GM23338 (cell line): ENCODE measurements around the gene STRN3. TPM values are rescaled to one million over a fixed set of nuclear protein-coding genes. Genes with fewer than 3 reads are reported as not detected.

Experiments used
- ATAC-seq: fragments of 200-7000 bp; cut with Tn5 transposase; 3 replicates; pipeline ENCODE4 v1.9.1; 2020
- DNase-seq: peaks from one replicate; pipeline ENCODE4 v3.0.0-alpha.2; 2015; ENCODE audit warnings: low spot score
- H2AFZ ChIP-seq: fragments of 200-600 bp; sonication (generic); 2 replicates; pipeline ENCODE4 v1.8.0; 2016; ENCODE audit warnings: antibody characterized with exemption, mild to moderate bottlenecking, moderate library complexity
- H3F3A ChIP-seq: fragments of 200-600 bp; sonication (generic); replicated peaks from 2 replicates; pipeline ENCODE4 v1.8.0; 2017; ENCODE audit warnings: antibody characterized with exemption, mixed run types, low read depth
- H3K27ac ChIP-seq: fragments of 200-600 bp; sonication (generic); 2 replicates; pipeline ENCODE4 v1.6.1; 2016; ENCODE audit warnings: low read depth
- H3K27me3 ChIP-seq: fragments of 200-600 bp; sonication (generic); 2 replicates; pipeline ENCODE4 v1.8.0; 2016; ENCODE audit warnings: mild to moderate bottlenecking, mixed run types, moderate library complexity; ENCODE audit not compliant: insufficient read depth
- H3K36me3 ChIP-seq: fragments of 200-600 bp; sonication (generic); 2 replicates; pipeline ENCODE4 v1.8.0; 2016; ENCODE audit warnings: mild to moderate bottlenecking; ENCODE audit not compliant: insufficient read depth
- H3K4me1 ChIP-seq: fragments of 200-600 bp; sonication (generic); 2 replicates; pipeline ENCODE4 v1.8.0; 2016; ENCODE audit warnings: mild to moderate bottlenecking, moderate library complexity; ENCODE audit not compliant: insufficient read depth
- H3K4me2 ChIP-seq: fragments of 200-600 bp; sonication (generic); 2 replicates; pipeline ENCODE4 v1.7.1; 2017; ENCODE audit warnings: mixed run types
- H3K4me3 ChIP-seq: fragments of 200-600 bp; sonication (generic); 2 replicates; pipeline ENCODE4 v1.6.1; 2016; ENCODE audit warnings: mixed run types
- H3K79me2 ChIP-seq: fragments of 200-600 bp; sonication (generic); replicated peaks from 2 replicates; pipeline ENCODE4 v1.8.0; 2017; ENCODE audit warnings: mild to moderate bottlenecking; ENCODE audit not compliant: insufficient read depth
- H3K9me2 ChIP-seq: fragments of 200-600 bp; sonication (generic); 2 replicates; pipeline ENCODE4 v1.8.0; 2017; ENCODE audit not compliant: insufficient read depth
- H4K20me1 ChIP-seq: fragments of 200-600 bp; sonication (generic); replicated peaks from 2 replicates; pipeline ENCODE4 v1.8.0; 2017; ENCODE audit warnings: mild to moderate bottlenecking; ENCODE audit not compliant: insufficient read depth
- H3K27ac Mint-ChIP-seq: 2 replicates; pipeline ENCODE4 v1.8.0; 2020; ENCODE audit warnings: inconsistent platforms, mild to moderate bottlenecking, moderate library complexity, mixed read lengths
- H3K27me3 Mint-ChIP-seq: 3 replicates; pipeline ENCODE4 v1.8.0; 2022; ENCODE audit warnings: low read depth, mild to moderate bottlenecking, moderate library complexity, mixed read lengths, inconsistent platforms; ENCODE audit not compliant: insufficient read depth, poor library complexity
- H3K36me3 Mint-ChIP-seq: 3 replicates; pipeline ENCODE4 v1.8.0; 2021; ENCODE audit warnings: low read depth, mild to moderate bottlenecking, inconsistent platforms, moderate library complexity, mixed read lengths
- H3K4me1 Mint-ChIP-seq: 3 replicates; pipeline ENCODE4 v1.8.0; 2020; ENCODE audit warnings: mild to moderate bottlenecking, inconsistent platforms, mixed read lengths
- H3K4me3 Mint-ChIP-seq: 3 replicates; pipeline ENCODE4 v1.8.0; 2021; ENCODE audit warnings: moderate library complexity, mild to moderate bottlenecking, inconsistent platforms, mixed read lengths
- H3K9me3 Mint-ChIP-seq: 3 replicates; pipeline ENCODE4 v1.8.0; 2020; ENCODE audit warnings: moderate library complexity, mild to moderate bottlenecking, inconsistent platforms, mixed read lengths
- CREB1 ChIP-seq: fragments of 250-450 bp; sonication (Bioruptor Pico); IDR thresholded peaks from 2 replicates; pipeline ENCODE4 v1.5.0; 2020; ENCODE audit warnings: low read depth, mild to moderate bottlenecking, moderate library complexity
- EZH2 ChIP-seq: fragments of 200-600 bp; sonication (generic); IDR thresholded peaks from one replicate; pipeline ENCODE4 v1.8.0; 2017; ENCODE audit warnings: antibody characterized with exemption, mild to moderate bottlenecking, low read depth; ENCODE audit not compliant: unreplicated experiment
- EZH2phosphoT487 ChIP-seq: fragments of 200-600 bp; sonication (generic); IDR thresholded peaks from one replicate; pipeline ENCODE4 v1.8.1; 2018; ENCODE audit warnings: antibody characterized with exemption; ENCODE audit not compliant: unreplicated experiment
- JUNB ChIP-seq: IDR thresholded peaks from one replicate; pipeline ENCODE4 v1.6.1; 2016; ENCODE audit warnings: antibody characterized with exemption; ENCODE audit not compliant: unreplicated experiment
- NANOG ChIP-seq: IDR thresholded peaks from 2 replicates; pipeline ENCODE4 v1.6.1; 2016; ENCODE audit warnings: antibody characterized with exemption, borderline replicate concordance
- ZNF114 ChIP-seq: fragments of 250-450 bp; sonication (Bioruptor Pico); IDR thresholded peaks from 2 replicates; pipeline ENCODE4 v1.5.0; 2020; ENCODE audit warnings: mild to moderate bottlenecking, moderate library complexity
- polyA plus RNA-seq: library from polyadenylated mRNA; unstranded; fragments of >200 nt; fragmentation: Nextera tagmentation; extraction: Ambion mirVana; gene quantifications from 2 replicates; pipeline ENCODE4 v1.2.1, GENCODE V29; 2016
- total RNA-seq: library from RNA; depleted of rRNA; stranded (reverse); fragments of >200 nt; shearing (Covaris generic); gene quantifications from 2 replicates; pipeline ENCODE4 v1.2.3, GENCODE V29; 2014
- TF ChIP-seq, protein P1 (sequence below): fragments of 250-450 bp; sonication (Bioruptor Pico); IDR thresholded peaks from 2 replicates; pipeline ENCODE4 v1.5.0; 2020; ENCODE audit warnings: mild to moderate bottlenecking, moderate library complexity
- TF ChIP-seq, protein P2 (sequence below): IDR thresholded peaks from one replicate; pipeline ENCODE4 v1.6.1; 2018; ENCODE audit warnings: antibody characterized with exemption; ENCODE audit not compliant: unreplicated experiment
- TF ChIP-seq, protein P3 (sequence below): IDR thresholded peaks from 2 replicates; pipeline ENCODE4 v1.6.1; 2016; ENCODE audit warnings: antibody characterized with exemption

The STRN3 gene
- total and polyA plus RNA-seq, 2 experiments from 2014 or later = 35.0 to 40.6 TPM

DNA sequence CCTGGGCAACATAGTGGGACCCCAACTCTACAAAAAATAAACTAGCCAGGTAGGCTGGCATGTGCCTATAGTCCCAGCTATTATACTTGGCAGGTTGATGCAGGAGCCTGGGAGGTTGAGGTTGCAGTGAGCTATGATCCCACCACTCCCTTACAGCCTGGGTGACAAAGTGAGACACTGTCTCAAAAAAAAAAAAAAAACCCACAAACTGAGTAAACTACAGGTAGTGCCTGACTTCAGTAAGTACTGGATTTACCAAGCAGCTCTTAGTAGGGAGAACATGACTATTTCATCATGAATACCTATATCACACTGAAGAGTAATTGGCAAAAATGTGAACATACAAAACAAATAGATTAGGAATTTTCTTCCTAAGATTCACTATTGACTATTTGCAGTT, 33.1 kb downstream of the STRN3 start (continued):
- TF ChIP-seq, protein P1, sequence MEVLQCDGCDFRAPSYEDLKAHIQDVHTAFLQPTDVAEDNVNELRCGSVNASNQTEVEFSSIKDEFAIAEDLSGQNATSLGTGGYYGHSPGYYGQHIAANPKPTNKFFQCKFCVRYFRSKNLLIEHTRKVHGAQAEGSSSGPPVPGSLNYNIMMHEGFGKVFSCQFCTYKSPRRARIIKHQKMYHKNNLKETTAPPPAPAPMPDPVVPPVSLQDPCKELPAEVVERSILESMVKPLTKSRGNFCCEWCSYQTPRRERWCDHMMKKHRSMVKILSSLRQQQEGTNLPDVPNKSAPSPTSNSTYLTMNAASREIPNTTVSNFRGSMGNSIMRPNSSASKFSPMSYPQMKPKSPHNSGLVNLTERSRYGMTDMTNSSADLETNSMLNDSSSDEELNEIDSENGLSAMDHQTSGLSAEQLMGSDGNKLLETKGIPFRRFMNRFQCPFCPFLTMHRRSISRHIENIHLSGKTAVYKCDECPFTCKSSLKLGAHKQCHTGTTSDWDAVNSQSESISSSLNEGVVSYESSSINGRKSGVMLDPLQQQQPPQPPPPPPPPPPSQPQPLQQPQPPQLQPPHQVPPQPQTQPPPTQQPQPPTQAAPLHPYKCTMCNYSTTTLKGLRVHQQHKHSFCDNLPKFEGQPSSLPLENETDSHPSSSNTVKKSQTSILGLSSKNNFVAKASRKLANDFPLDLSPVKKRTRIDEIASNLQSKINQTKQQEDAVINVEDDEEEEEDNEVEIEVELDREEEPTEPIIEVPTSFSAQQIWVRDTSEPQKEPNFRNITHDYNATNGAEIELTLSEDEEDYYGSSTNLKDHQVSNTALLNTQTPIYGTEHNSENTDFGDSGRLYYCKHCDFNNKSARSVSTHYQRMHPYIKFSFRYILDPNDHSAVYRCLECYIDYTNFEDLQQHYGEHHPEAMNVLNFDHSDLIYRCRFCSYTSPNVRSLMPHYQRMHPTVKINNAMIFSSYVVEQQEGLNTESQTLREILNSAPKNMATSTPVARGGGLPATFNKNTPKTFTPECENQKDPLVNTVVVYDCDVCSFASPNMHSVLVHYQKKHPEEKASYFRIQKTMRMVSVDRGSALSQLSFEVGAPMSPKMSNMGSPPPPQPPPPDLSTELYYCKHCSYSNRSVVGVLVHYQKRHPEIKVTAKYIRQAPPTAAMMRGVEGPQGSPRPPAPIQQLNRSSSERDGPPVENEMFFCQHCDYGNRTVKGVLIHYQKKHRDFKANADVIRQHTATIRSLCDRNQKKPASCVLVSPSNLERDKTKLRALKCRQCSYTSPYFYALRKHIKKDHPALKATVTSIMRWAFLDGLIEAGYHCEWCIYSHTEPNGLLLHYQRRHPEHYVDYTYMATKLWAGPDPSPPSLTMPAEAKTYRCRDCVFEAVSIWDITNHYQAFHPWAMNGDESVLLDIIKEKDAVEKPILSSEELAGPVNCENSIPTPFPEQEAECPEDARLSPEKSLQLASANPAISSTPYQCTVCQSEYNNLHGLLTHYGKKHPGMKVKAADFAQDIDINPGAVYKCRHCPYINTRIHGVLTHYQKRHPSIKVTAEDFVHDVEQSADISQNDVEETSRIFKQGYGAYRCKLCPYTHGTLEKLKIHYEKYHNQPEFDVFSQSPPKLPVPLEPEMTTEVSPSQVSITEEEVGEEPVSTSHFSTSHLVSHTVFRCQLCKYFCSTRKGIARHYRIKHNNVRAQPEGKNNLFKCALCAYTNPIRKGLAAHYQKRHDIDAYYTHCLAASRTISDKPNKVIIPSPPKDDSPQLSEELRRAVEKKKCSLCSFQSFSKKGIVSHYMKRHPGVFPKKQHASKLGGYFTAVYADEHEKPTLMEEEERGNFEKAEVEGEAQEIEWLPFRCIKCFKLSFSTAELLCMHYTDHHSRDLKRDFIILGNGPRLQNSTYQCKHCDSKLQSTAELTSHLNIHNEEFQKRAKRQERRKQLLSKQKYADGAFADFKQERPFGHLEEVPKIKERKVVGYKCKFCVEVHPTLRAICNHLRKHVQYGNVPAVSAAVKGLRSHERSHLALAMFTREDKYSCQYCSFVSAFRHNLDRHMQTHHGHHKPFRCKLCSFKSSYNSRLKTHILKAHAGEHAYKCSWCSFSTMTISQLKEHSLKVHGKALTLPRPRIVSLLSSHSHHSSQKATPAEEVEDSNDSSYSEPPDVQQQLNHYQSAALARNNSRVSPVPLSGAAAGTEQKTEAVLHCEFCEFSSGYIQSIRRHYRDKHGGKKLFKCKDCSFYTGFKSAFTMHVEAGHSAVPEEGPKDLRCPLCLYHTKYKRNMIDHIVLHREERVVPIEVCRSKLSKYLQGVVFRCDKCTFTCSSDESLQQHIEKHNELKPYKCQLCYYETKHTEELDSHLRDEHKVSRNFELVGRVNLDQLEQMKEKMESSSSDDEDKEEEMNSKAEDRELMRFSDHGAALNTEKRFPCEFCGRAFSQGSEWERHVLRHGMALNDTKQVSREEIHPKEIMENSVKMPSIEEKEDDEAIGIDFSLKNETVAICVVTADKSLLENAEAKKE (CRISPR knock-in tag) = no peak
- TF ChIP-seq ZNF114 (CRISPR knock-in tag) (no peak), EZH2phosphoT487 (no peak)

DNA sequence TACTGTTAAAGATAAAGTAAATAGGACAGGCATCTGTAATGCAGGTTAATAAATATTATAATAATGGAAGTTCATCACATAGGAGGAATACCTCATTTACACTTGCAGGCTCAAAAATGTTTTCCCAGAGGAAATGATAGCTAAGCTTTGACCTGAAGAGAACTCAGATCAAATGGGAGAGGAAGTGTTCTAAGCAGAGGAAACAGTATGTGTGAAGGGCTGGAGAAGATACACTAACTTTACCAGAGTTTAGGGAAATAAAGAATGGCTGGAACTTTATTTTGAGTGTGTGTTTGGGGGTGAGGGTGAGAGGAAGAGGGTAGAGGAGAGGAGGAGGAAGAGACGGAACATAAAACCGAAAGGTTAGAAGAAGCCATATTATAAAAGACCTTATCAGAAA, 34.8 kb downstream of the STRN3 start:
- H3K9me2 ChIP-seq = no peaks in the 10 kb centered on the region; the same call in 1 of the 2 replicates
- Mint-ChIP-seq H3K9me3 (no peaks in the 10 kb centered on the region), H3K4me1 (peaks cover 31% of the 10 kb centered on the region), H3K36me3 (peaks cover 3% of the 10 kb centered on the region; the same call in 1 of the 3 replicates), H3K27me3 (peaks cover 4% of the 10 kb centered on the region), H3K4me3 (no peak overlapping the region), H3K27ac (0 out of 2 replicates have a peak overlapping the region, but pooled peaks have one; percentile 34)
- DNase-seq = no peak
- peaks cover 100% of the 10 kb centered on the region for H3K79me2 ChIP-seq
- peaks cover 33% of the 10 kb centered on the region for H3K4me1 ChIP-seq
- no peaks in the 10 kb centered on the region for H3K36me3 ChIP-seq
- H3K27me3 ChIP-seq = no peaks in the 10 kb centered on the region
- H4K20me1 ChIP-seq = peaks cover 26% of the 10 kb centered on the region
- ATAC-seq = no peak
- H3K4me2 ChIP-seq = no peak overlapping the region
- no peaks in the 10 kb centered on the region for H3F3A ChIP-seq
- no peak overlapping the region for H3K27ac ChIP-seq
- no peak overlapping the region for H2AFZ ChIP-seq
- no peak overlapping the region for H3K4me3 ChIP-seq
- TF ChIP-seq, protein P2, sequence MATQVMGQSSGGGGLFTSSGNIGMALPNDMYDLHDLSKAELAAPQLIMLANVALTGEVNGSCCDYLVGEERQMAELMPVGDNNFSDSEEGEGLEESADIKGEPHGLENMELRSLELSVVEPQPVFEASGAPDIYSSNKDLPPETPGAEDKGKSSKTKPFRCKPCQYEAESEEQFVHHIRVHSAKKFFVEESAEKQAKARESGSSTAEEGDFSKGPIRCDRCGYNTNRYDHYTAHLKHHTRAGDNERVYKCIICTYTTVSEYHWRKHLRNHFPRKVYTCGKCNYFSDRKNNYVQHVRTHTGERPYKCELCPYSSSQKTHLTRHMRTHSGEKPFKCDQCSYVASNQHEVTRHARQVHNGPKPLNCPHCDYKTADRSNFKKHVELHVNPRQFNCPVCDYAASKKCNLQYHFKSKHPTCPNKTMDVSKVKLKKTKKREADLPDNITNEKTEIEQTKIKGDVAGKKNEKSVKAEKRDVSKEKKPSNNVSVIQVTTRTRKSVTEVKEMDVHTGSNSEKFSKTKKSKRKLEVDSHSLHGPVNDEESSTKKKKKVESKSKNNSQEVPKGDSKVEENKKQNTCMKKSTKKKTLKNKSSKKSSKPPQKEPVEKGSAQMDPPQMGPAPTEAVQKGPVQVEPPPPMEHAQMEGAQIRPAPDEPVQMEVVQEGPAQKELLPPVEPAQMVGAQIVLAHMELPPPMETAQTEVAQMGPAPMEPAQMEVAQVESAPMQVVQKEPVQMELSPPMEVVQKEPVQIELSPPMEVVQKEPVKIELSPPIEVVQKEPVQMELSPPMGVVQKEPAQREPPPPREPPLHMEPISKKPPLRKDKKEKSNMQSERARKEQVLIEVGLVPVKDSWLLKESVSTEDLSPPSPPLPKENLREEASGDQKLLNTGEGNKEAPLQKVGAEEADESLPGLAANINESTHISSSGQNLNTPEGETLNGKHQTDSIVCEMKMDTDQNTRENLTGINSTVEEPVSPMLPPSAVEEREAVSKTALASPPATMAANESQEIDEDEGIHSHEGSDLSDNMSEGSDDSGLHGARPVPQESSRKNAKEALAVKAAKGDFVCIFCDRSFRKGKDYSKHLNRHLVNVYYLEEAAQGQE = no peak
- TF ChIP-seq, protein P3, sequence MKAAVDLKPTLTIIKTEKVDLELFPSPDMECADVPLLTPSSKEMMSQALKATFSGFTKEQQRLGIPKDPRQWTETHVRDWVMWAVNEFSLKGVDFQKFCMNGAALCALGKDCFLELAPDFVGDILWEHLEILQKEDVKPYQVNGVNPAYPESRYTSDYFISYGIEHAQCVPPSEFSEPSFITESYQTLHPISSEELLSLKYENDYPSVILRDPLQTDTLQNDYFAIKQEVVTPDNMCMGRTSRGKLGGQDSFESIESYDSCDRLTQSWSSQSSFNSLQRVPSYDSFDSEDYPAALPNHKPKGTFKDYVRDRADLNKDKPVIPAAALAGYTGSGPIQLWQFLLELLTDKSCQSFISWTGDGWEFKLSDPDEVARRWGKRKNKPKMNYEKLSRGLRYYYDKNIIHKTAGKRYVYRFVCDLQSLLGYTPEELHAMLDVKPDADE = no peak
- TF ChIP-seq EZH2 (no peak), JUNB (no peak), NANOG (no peak), ZNF114 (CRISPR knock-in tag) (no peak), CREB1 (CRISPR knock-in tag) (no peak)
